Sigmoid colon (tissue), 4 donors: ENCODE measurements around the gene ELF2.

Experiments used
- CTCF ChIP-seq, 4 experiments: fragments of 450-650 bp in 3 of 4; fragments of 200-600 bp in 1 of 4; IDR thresholded peaks; one replicate each; pipeline ENCODE4 v1.5.1; 2016 to 2019; ENCODE audit warnings: antibody characterized with exemption in 4 of 4, mild to moderate bottlenecking in 3 of 4, moderate library complexity in 2 of 4
- EP300 ChIP-seq, 4 donors: sonication (generic); formaldehyde crosslinking; IDR thresholded peaks; one replicate each; pipeline ENCODE4 v1.6.1; 2017; ENCODE audit warnings: antibody characterized with exemption in 4 of 4
- POLR2A ChIP-seq, 2 donors: fragments of 450-650 bp; IDR thresholded peaks; one replicate each; pipeline ENCODE4 v1.6.1; 2016; ENCODE audit warnings: antibody characterized with exemption in 2 of 2, mild to moderate bottlenecking in 2 of 2, moderate library complexity in 2 of 2
- POLR2AphosphoS5 ChIP-seq, 4 donors: sonication (generic); formaldehyde crosslinking; IDR thresholded peaks; one replicate each; pipeline ENCODE4 v1.6.1; 2017; ENCODE audit warnings: antibody characterized with exemption in 4 of 4

- TF ChIP-seq EP300 (IDR thresholded peaks at IDR 0.05) (no peak), CTCF (IDR thresholded peaks at IDR 0.05) (no peak), POLR2A (IDR thresholded peaks at IDR 0.05) (no peak), POLR2AphosphoS5 (IDR thresholded peaks at IDR 0.05) (no peak)
Observed at GRCh38 chr4:139123910-139124309, 53.1 kb downstream of the ELF2 start.
